Urinary bladder (tissue), 4 donors: ENCODE measurements around the gene STARD10. TPM values are rescaled to one million over a fixed set of nuclear protein-coding genes. Genes with fewer than 3 reads are reported as not detected.

Source experiments
- DNase-seq: peaks from one replicate; pipeline ENCODE4 v3.0.0-alpha.2; 2015; ENCODE audit errors: extremely low spot score
- H3K27ac ChIP-seq: one replicate; pipeline ENCODE4 v1.5.1; 2013; ENCODE audit warnings: low read depth, mild to moderate bottlenecking, moderate library complexity
- H3K36me3 ChIP-seq: one replicate; pipeline ENCODE4 v1.6.1; 2013; ENCODE audit warnings: mild to moderate bottlenecking, moderate library complexity; ENCODE audit not compliant: insufficient read depth
- H3K4me1 ChIP-seq: one replicate; pipeline ENCODE4 v1.6.1; 2013; ENCODE audit warnings: mild to moderate bottlenecking, moderate library complexity; ENCODE audit not compliant: insufficient read depth
- H3K4me3 ChIP-seq: one replicate; pipeline ENCODE4 v1.5.1; 2013; ENCODE audit warnings: low read depth, low read length
- WGBS: extraction: QIAGEN DNeasy Blood & Tissue Kit; methylation state at CpG from one replicate; pipeline ENCODE4 v1.1.7; 2013; 5-methylcytosine and 5-hydroxymethylcytosine counted together
- polyA plus RNA-seq: library from polyadenylated mRNA; stranded (reverse); fragments of 200-250 nt; gene quantifications from one replicate; pipeline ENCODE4 v1.2.3, GENCODE V29; 2013
- total RNA-seq: library from RNA; depleted of rRNA; stranded (reverse); fragments of >200 nt; gene quantifications from one replicate; pipeline ENCODE4 v1.2.3, GENCODE V29; 2014
- donor health status: healthy with polysubstance abuse.
- donor health status: healthy.

The STARD10 gene
- total and polyA plus RNA-seq, 2 donors, result 16.3 to 33.5 TPM

GRCh38 chr11:72766152-72766902 is 27.5 kb downstream of the STARD10 start:
- no peaks in the 10 kb centered on the region for H3K4me1 ChIP-seq
- no peak overlapping the region for H3K4me3 ChIP-seq
- no peak for DNase-seq
- no peaks in the 10 kb centered on the region for H3K36me3 ChIP-seq
- WGBS, result 86% methylated on average over 12 of the region's 12 CpGs
- H3K27ac ChIP-seq, result no peak overlapping the region

GRCh38 chr11:72764503-72764902 is 29.3 kb downstream of the STARD10 start:
- Histone ChIP-seq H3K36me3 (no peaks in the 10 kb centered on the region), H3K4me1 (no peaks in the 10 kb centered on the region), H3K4me3 (no peak overlapping the region), H3K27ac (no peak overlapping the region)
- 72% methylated on average over 13 of the region's 13 CpGs for WGBS
- no peak for DNase-seq

GRCh38 chr11:72763823-72764222 is 30.0 kb downstream of the STARD10 start:
- WGBS, result 90% methylated on average over 4 of the region's 4 CpGs
- Histone ChIP-seq H3K36me3 (no peaks in the 10 kb centered on the region), H3K4me3 (no peak overlapping the region), H3K4me1 (no peaks in the 10 kb centered on the region), H3K27ac (no peak overlapping the region)
- DNase-seq, result no peak

- WGBS, result 81% methylated on average over 5 of the region's 5 CpGs
- no peak overlapping the region for H3K27ac ChIP-seq
- no peak overlapping the region for H3K4me3 ChIP-seq
- no peaks in the 10 kb centered on the region for H3K4me1 ChIP-seq
- H3K36me3 ChIP-seq, result no peaks in the 10 kb centered on the region
- no peak for DNase-seq
Measured at GRCh38 chr11:72762641-72763304, 31.1 kb downstream of the STARD10 start.

- 71% methylated on average over 8 of the region's 8 CpGs for WGBS
- no peak overlapping the region for H3K4me3 ChIP-seq
- H3K36me3 ChIP-seq, result no peaks in the 10 kb centered on the region
- DNase-seq, result no peak
- H3K27ac ChIP-seq, result no peak overlapping the region
- no peaks in the 10 kb centered on the region for H3K4me1 ChIP-seq
Measured at GRCh38 chr11:72760539-72761405, 33.1 kb downstream of the STARD10 start.

- H3K4me3 ChIP-seq, result no peak overlapping the region
- H3K36me3 ChIP-seq, result no peaks in the 10 kb centered on the region
- DNase-seq, result no peak
- no peaks in the 10 kb centered on the region for H3K4me1 ChIP-seq
- 76% methylated on average over 8 of the region's 8 CpGs for WGBS
- H3K27ac ChIP-seq, result no peak overlapping the region
Measured at GRCh38 chr11:72759468-72759985, 34.3 kb downstream of the STARD10 start.

- no peak for DNase-seq
- Histone ChIP-seq H3K27ac (no peak overlapping the region), H3K4me1 (no peaks in the 10 kb centered on the region), H3K4me3 (no peak overlapping the region), H3K36me3 (no peaks in the 10 kb centered on the region)
- WGBS, result 41% methylated on average over 17 of the region's 17 CpGs
Measured at GRCh38 chr11:72758690-72759389, 35.0 kb downstream of the STARD10 start.

- no peak overlapping the region for H3K27ac ChIP-seq
- no peaks in the 10 kb centered on the region for H3K4me1 ChIP-seq
- no peak overlapping the region for H3K4me3 ChIP-seq
- WGBS, result 89% methylated on average over 7 of the region's 7 CpGs
- no peak for DNase-seq
- no peaks in the 10 kb centered on the region for H3K36me3 ChIP-seq
Measured at GRCh38 chr11:72758304-72758689, 35.5 kb downstream of the STARD10 start.

- Histone ChIP-seq H3K27ac (no peak overlapping the region), H3K4me1 (no peaks in the 10 kb centered on the region), H3K4me3 (no peak overlapping the region), H3K36me3 (no peaks in the 10 kb centered on the region)
- no peak for DNase-seq
- 91% methylated on average over 4 of the region's 4 CpGs for WGBS
Measured at GRCh38 chr11:72755713-72756285, 38.0 kb downstream of the STARD10 start.

GRCh38 chr11:72754544-72755155 is 39.2 kb downstream of the STARD10 start:
- WGBS, result 80% methylated on average over 48 of the region's 48 CpGs
- Histone ChIP-seq H3K36me3 (no peaks in the 10 kb centered on the region), H3K27ac (no peak overlapping the region), H3K4me1 (no peaks in the 10 kb centered on the region), H3K4me3 (no peak overlapping the region)
- no peak for DNase-seq

- H3K36me3 ChIP-seq, result no peaks in the 10 kb centered on the region
- 96% methylated on average over 8 of the region's 8 CpGs for WGBS
Measured at GRCh38 chr11:72754149-72754543, 39.7 kb downstream of the STARD10 start.

GRCh38 chr11:72753341-72754148 is 40.3 kb downstream of the STARD10 start:
- Histone ChIP-seq H3K36me3 (no peaks in the 10 kb centered on the region), H3K4me3 (no peak overlapping the region), H3K27ac (no peak overlapping the region), H3K4me1 (no peaks in the 10 kb centered on the region)
- no peak for DNase-seq
- WGBS, result 92% methylated on average over 9 of the region's 9 CpGs

More at GRCh38 chr11:72754149-72754543, 39.7 kb downstream of the STARD10 start:
- Histone ChIP-seq H3K4me1 (no peaks in the 10 kb centered on the region), H3K4me3 (no peak overlapping the region), H3K27ac (no peak overlapping the region)
- DNase-seq, result no peak
